ENCODE results near the gene BAIAP3.

Gene BAIAP3

DNA sequence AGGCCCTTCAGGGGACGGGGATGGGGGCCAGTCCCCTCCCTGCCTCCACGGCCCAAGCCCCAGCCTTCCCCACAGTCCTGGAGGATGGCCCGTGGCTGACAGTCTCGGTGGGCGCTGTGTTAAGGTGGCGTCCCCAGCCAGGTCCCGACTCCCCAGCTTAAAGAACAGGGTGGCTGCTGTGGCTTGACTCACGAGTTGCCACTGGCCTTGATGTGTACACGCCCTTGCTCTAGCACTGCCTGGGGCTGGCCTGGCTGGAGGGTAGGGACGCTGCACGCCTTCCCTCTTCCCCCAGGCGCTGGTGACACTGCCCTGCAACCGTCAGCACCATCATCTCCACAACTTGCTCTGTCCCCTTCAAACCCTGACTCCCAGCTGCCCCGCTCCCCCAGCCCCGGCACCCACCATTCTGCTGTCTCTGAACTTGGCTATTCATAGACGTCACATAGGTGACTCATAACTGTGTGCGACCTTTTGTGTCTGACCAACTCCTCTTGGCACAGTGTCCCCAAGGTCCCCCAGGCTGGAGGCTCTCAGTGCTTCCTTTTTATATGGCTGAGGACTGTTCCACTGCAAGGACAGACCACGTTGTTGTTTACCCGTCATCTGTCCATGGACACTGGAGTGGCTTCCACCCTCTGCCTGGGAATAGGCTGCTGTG lies 24.6 kb downstream of the BAIAP3 start:
- DNase-seq, result peak in 1 of 10 donors; percentile 79
- intact Hi-C loops (cut with DNase I), result no loop called here

DNA sequence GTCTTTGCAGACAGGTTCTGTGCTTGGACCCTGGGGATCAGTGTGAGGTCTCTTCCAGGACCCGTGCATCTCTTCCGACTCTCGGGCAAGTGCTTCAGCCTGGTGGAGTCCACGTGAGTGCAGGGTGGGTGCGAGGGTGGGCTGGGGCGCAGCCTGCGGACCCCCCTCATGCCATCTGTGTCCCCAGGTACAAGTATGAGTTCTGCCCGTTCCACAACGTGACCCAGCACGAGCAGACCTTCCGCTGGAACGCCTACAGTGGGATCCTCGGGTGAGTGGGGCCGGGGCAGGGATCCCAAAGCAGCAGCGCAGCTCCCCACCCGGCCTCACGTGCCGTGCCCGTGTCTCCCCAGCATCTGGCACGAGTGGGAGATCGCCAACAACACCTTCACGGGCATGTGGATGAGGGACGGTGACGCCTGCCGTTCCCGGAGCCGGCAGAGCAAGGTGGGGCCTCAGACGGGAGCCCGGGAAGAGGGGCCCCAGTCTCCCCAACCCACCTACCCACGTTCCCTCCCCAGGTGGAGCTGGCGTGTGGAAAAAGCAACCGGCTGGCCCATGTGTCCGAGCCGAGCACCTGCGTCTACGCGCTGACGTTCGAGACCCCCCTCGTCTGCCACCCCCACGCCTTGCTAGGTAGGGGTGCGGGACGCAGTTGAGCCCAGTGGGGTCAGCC lies 28.4 kb downstream of the BAIAP3 start:
- peak in 1 of 10 donors; percentile 83 for DNase-seq
- intact Hi-C loops (cut with DNase I), result no loop called here

DNA sequence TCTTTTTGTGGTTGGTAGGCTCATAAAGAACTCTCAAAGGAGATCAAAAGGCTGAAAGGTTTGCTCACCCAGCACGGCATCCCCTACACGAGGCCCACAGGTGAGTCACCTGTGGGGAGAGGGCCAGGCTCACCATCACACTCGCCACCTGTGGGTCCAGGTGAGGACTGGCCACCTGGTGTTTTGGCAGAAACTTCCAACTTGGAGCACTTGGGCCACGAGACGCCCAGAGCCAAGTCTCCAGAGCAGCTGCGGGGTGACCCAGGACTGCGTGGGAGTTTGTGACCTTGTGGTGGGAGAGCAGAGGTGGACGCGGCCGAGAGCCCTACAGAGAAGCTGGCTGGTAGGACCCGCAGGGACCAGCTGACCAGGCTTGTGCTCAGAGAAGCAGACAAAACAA lies 29.4 kb downstream of the BAIAP3 start:
- peak in 1 of 10 donors; percentile 70 for DNase-seq
- intact Hi-C loops (cut with DNase I), result no loop called here

DNA sequence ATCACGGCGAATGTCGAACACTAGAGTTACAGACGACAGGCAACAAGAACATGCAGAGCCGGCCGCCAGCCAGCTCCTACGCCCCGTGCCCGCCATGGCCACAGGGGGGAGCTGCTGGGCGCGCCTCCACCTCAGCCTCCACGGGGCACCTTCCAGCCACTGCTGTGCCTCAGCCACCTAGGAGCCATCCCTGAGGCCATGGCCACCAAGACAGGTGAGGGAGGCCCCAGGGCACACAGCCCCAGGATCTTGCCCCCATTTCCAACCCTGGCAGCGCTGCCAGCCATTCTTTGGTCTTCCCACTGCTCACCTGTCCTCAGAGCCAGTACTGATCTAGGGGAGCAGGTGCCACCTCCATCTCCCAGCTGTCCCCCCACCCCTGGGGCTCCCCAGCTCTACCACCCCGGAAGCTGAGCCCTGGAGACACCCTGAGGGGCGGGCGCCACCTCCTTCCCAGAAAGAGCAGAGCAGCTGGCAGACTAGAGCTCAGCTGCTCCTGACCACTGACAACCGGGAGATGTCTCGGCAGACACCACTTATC lies 30.1 kb downstream of the BAIAP3 start:
- DNase-seq, result peak in 7 of 10 donors; percentile 42 to 93 (median 63)
- intact Hi-C loops (cut with DNase I), result no loop called here

DNA sequence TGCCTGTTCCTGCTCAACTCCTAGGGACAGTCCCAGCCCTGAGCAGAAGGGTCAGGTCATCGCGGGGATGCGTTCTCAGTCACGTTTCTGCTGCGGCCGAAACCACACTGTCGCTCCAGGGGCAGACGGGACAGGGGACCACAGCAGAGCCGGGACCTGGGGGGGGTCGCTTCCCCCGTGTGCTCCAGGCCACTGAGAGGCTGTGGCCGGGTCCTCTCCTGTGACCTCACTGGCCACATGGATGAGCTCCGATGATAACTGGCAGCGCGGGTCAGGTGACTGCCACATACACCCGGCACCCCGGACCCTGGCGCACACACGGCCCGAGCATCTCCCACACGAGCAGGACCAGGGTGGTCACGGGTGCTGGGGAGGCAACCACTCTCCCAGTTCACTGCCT lies 31.1 kb downstream of the BAIAP3 start:
- DNase-seq, result no peak
- intact Hi-C loops (cut with DNase I), result no loop called here

DNA sequence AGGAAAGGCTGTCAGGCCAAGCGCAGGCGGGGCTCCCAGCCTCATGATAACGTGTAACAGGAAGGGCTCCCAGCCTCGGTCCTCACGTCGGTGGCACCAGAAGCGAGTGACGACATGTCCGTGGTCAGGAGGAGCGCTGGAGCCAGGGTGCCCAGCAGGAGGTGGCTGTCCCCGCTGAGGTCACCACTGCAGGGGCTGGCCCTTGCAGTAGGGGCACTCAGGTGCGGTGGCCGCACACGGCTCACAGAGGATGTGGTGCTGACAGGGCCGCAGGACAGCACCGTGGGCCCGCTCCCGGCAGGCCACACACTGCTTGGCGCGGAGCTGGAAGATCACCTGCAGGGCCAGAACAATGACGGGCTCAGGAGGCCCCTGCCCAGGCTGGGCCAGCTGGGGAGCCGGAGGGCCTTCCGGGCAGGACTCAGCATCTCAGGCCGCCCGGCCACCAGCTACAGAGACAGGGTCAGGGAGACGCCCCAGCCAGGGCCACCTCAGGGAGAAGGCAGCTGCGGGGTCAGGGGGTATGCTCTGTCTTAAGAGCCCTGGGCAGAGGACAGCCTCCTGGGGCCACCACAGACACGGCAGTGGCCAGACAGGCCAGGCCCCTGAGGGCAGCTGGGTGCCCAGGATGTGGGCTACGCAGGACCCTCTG lies 32.7 kb downstream of the BAIAP3 start:
- intact Hi-C loops (cut with DNase I), result no loop called here
- DNase-seq, result no peak

DNA sequence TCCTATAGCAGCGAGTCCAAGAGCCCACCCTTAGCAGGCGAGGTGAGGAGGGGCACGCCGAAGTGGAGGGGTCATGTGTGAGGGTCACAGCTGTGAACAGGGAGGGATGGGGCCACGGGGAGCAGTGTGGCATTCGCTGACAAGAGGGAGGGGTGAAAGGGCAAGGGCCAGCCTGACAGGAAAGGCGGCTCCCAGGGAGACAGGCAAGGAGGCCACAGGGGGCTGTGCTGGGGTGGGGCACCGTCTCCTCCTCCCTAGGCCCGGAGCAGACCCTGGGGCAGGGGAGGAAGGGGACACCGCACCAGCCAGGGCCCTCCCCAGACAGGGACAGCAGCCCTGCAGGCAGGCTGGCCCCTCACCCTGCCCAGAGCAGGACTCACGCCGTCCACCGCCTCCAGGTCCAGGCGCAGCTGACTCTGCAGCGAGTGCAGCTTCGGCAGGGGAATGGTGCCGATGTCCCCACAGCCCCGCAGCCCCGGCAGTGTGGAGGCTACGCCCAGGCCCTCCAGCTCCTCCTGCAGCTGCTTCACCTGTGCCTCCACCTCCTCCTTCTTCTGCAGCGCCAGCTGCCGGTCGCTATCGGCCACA lies 33.4 kb downstream of the BAIAP3 start:
- intact Hi-C loops (cut with DNase I), result no loop called here
- DNase-seq, result no peak

DNA sequence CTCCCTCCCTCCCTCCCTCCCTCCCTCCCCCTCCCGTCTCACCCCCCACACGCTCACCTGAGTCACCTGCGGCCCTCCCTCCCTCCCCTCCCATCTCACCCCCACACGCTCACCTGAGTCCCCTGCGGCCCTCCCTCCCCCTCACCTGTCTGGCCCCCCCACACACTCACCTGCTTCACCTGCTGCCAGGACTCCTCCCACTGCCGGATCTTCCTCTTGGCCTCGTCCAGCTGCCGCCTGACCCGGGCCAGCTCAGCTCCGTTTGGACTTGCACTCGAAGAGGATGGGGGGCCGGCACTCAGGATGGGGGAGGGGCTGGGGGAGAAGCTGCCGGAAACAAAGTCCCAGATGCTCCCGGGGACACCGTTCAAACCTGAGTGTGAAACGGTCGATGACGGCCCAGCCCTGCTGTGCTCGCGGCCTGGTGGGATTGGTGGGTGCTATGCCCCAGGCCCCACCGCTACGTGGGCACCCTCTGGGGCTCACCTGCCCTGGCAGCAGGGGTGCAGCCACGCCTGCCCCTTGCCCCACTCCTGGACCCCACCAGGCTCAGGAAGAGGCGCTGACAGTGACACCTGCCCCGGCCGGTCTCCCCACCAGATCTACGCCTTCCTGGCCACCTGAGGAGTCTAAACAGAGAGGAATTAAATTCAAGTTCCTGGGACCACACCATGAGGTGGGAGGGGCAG lies 34.2 kb downstream of the BAIAP3 start:
- DNase-seq, result peak in 1 of 10 donors; percentile 81
- intact Hi-C loops (cut with DNase I), result no loop called here

DNA sequence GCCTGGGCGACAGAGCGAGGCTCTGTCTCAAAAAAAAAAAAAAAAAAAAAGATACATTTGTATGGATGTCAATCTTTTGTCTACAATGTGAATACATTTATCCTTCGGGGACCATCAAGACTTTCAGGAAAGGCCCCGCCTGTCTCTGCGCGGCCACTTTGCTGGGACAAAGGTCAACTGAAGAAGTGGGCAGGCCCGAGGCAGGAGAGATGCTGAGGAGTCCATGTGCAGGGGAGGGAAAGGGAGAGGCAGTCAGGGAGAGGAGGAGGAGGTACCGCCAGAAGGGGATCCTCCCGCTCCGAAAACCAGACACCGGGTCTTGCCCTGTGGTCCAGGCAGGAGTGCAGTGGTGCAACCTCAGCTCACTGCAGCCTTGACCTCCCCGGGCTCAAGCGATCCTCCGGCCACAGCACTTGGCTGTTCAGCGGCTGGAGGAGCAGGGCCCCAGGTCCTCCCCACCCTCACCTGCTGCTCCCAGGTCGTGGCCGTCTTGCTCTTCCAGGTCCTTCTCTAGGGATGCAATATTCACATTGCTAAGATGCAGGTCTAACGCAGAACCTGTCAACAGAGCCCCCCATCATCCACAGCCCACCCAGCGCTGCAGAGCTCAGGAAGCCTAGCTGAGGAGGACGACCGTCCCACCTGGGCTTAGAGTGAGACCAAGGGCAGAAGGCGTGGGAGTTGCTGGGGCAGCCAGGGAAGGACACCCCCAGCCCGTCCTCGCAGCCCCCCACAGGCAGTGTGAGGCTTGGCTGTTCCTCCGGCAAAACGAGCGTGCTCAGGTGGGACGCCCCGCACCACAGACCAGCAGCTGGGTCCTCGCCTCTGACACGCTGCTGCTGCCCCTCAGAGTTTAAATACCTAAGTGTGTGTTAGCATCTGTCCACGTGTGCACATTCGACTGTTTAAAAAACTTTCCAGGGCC lies 37.9 kb downstream of the BAIAP3 start:
- intact Hi-C loops (cut with DNase I), result no loop called here
- DNase-seq, result no peak

DNA sequence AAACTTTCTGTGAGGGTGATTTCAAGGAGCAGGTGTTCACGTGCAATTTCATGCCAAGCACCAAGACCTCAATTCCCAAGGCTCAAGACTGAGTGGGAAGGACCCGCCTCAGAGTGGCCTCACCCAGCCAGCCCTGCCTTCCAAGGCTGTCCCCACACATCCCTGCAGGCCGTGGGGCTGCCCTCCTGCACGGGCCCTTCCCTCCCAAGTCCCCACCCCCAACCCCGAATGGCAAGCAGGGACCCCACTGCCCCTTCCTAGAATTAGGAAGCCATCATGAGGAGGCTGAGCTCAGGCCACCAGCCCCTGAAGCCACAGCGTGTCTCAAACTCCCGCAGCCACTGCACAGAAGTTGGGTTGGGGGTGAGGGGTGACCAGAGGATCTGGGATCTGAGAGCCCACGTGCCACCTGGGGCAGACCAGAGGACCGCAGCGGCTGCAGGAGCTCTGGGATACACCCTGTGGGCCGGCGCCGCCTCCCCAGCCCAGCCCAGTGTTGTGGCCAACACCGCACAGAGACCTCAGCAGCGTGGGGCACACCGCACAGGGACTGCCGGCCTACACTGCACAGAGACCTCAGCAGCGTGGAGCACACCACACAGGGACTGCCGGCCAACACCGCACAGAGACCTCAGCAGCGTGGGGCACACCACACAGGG lies 39.0 kb downstream of the BAIAP3 start:
- no peak for DNase-seq
- intact Hi-C loops (cut with DNase I), result no loop called here

DNA sequence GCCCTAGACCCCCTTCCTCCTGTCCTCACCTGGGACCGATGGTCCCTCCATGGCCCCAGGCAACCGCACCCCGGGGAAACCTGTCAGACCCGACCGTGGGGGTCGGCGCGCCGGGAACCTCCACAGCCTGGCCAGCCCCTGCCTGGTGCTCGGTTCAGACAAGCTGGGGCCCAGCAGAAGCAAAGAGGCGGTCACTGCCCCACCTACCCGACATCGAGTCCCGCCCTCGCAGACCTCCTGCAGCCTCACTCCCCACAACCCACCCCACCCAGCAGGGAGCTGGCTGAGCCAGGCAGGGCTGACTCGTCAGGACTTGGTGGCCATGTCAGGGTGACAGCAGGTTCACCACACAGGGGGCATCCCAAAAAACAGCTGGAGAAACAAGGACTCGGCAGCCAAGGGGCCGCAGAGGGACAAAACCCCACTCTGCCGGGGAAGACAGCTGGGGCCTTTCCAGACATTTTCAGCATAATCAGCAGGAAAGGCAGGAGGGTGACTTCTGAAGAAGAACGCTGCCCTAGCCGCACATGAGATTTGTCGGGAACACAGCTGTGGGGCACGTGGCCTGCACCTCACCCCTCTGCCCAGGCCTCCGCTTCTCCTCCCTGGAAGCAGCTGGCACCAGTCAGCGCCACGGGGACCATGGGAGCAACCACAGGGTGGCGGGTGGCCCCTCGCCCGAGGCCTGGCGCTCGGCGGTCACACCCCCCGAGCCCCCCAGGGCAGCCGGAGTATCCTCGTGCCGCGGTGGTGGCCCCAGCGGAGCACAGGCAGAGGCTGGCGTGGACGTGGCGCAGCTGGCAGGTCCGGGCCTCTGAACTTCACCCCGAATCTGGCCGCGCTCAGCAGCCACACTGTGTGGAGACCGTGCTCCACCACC lies 41.2 kb downstream of the BAIAP3 start:
- intact Hi-C loops (cut with DNase I), result no loop called here

DNA sequence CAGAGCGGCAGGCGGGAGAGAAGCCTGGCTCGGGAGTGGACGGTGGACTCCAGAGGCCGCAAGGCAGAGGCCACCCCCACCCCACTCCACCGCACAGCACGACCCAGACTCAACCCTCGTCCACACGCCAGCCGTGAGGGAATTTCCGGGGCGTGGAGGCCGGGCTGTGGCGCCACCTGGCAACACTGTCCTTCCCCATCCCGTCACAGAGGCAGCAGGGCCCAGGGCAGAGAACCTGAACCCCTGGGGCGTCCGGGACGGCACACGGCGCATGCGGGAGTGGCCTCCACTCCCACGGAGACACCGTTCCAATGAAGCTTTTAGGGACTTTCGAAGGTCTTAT lies 41.8 kb downstream of the BAIAP3 start:
- DNase-seq, result no peak
- intact Hi-C loops (cut with DNase I), result no loop called here

More for the DNA sequence above, 41.2 kb downstream of the BAIAP3 start:
- DNase-seq, result no peak

DNA sequence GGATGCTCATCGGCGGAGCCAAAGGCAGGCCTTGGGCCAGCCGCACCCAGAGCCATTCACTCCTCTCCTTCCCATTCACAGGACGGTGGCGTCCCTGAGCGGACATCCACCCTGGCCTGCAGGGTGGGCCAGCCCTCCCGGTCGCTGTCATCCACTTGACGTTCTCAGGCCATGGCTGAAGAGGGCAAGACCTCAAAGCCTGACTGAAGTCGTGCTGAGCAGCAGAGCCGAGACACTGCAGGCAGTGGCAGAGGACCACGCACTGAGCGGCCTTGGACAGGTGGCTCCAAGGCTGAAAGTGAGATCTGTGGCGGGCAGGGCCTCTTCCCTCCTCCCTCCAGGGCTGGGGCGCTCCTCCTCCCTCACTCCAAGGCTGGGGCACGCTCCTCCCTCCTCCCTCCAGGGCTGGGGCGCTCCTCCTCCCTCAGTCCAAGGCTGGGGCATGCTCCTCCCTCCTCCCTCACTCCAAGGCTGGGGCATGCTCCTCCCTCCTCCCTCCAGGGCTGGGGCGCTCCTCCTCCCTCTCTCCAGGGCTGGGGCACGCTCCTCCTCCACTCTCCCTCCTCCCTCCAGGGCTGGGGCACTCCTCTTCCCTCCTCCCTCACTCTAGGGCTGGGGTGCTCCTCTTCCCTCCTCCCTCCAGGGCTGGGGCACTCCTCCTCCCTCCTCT lies 42.4 kb downstream of the BAIAP3 start:
- no peak for DNase-seq
- intact Hi-C loops (cut with DNase I), result no loop called here

DNA sequence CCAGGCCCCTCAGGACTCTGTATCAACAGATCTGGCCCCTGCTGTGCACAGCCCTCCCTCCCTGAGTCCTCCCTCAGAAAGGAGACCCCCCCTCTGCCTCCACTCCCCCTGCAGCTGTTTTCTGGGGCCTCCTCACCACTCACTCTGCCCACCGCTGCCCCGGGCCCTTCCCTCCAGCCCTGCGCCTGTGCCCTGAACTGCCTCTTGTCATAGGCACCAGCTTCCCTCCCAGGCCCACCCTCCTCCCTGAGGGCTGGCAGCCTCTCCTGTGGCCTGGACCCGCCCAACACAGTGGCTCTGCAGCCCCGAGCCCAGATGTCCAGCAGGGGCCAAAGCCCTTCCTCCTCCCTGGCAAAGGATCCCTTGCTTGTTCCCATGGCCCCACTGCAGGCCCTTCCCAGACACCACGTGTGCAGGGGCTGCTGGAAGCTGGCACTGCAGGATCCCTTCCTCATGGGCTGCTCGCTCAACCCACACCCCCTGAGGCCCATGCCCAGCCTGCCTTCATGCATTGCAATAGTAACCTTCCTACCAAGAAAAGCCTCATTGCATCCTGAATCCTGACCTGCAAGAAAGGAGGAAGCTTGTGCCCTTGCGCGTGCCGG lies 44.1 kb downstream of the BAIAP3 start:
- DNase-seq, result peak in 5 of 10 donors; percentile 35 to 64 (median 43)
- intact Hi-C loops (cut with DNase I), result no loop called here

DNA sequence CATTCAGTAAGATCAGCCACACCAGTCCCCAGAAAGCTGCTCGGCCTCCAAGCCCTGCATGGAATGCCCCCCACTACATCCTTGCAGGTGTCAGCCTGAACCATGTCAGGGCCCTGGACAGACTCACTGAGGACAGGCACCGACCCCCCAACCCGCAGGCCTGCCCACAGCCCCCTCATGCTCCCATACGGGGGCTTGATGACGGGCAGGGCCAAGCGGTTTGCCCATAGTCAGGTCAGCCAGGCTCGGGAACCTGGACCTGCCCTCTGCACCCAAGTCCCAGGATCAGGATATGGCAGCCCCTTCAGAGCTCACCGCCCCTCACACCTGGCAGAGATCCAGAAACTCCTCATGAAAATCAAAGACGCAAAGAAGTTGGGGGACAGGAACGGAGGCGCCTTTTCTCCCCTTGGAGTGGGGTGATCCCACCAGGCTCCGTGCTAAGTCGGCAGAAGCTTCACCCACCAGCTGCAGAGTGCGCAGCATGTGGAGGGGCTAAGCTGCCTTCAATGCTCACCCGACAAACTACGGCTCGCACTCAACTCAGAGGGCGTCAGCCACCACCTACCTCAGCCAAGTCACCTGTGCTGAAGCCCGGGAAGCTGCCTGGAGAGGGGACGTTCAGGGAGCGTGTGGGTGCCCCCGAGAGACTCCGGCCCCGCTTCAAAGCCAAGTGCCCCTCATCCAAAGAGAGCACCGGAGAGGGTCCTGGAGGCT lies 44.8 kb downstream of the BAIAP3 start:
- no peak for DNase-seq
- intact Hi-C loops (cut with DNase I), result no loop called here

DNA sequence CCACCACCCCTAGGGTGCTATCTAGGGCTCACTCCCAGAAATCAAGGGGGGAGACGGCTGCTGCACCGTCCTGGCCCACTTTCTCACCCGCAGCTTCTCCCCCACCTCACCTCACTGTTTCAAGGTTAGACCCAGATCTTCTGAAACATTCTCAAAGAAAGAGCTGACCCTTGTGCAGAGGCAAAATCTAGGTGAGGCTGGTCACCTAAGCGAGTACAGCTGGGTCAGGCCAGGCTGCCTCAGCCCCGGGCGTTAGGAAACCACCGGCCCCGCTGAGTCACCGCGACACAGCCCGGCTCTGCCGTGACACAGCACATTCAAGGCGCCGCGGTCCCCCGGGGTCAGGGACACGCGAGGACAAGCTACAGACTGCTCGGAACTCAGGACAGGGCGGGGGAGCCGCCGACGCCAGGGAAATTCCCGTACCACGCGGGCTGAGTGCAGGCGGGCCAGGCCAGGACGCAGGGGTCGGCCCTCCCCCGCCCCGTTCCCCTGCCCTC lies 45.4 kb downstream of the BAIAP3 start:
- intact Hi-C loops (cut with DNase I), result no loop called here
- DNase-seq, result peak in 9 of 10 donors; percentile 22 to 93 (median 63)
